Lower leg skin (tissue), 3 donors: ENCODE measurements around the gene SNRNP200.

Experiments
- CTCF ChIP-seq, 3 donors: fragments of 450-650 bp; IDR thresholded peaks; one replicate each; pipeline ENCODE4 v1.5.1; 2016; ENCODE audit warnings: antibody characterized with exemption in 3 of 3, mild to moderate bottlenecking in 3 of 3, moderate library complexity in 2 of 3
- POLR2A ChIP-seq, 2 donors: fragments of 450-650 bp; IDR thresholded peaks; one replicate each; pipeline ENCODE4 v1.6.1; 2016 to 2017; ENCODE audit warnings: antibody characterized with exemption in 2 of 2, mild to moderate bottlenecking in 1 of 2, moderate library complexity in 1 of 2

GRCh38 chr2:96260387-96261260 is 44.7 kb downstream of the SNRNP200 start:
- TF ChIP-seq CTCF (IDR thresholded peaks at IDR 0.05) (peak in 1 of 3 donors; percentile 72), POLR2A (IDR thresholded peaks at IDR 0.05) (no peak)
